Measurements from ENCODE around the gene WDR48. TPM values are rescaled to one million over a fixed set of nuclear protein-coding genes. Genes with fewer than 3 reads are reported as not detected.

The WDR48 gene
- polyA plus RNA-seq, 3 donors, result 10.3 to 15.0 (median 11.3) TPM

- 88 to 93% (median 89%) methylated on average over 5 of the region's 5 CpGs for WGBS, 3 donors
- no peak overlapping the region for H3K27ac ChIP-seq (ENCODE audit: low read depth, low read length)
Measured at GRCh38 chr3:39109086-39109485, 57.3 kb downstream of the WDR48 start.

GRCh38 chr3:39110041-39110639 lies 58.3 kb downstream of the WDR48 start:
- H3K27ac ChIP-seq (ENCODE audit: low read depth, low read length), result no peak overlapping the region
- 84 to 100% (median 90%) methylated on average over 2 of the region's 2 CpGs for WGBS, 3 donors

- no peak overlapping the region for H3K27ac ChIP-seq (ENCODE audit: low read depth, low read length)
- WGBS, 3 donors, result 90 to 95% (median 93%) methylated on average over 3 of the region's 3 CpGs
Measured at GRCh38 chr3:39112113-39112512, 60.3 kb downstream of the WDR48 start.

DNA sequence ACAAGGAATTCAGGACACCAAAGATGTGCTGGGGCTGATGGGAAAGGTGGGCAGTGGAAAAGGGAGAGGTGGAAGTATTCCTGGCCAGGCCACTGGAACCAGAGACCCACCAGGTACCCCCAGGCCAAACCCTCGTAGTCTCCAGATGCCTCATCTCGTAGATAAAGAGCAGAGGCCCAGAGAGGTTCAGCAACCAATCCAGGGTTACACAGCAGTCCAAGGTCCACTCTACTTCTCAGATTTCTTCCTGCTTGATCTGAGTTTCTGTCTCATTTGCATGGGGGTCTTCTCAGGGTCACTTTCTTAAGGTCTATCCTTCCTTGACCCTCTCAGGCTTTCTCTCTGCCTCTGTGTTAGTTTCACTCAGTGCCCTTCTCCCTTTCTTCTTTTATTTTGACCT lies 60.7 kb downstream of the WDR48 start:
- H3K27ac ChIP-seq (ENCODE audit: low read depth, low read length), result no peak overlapping the region
- WGBS, 3 donors, result 89 to 93% (median 91%) methylated on average over 2 of the region's 2 CpGs

DNA sequence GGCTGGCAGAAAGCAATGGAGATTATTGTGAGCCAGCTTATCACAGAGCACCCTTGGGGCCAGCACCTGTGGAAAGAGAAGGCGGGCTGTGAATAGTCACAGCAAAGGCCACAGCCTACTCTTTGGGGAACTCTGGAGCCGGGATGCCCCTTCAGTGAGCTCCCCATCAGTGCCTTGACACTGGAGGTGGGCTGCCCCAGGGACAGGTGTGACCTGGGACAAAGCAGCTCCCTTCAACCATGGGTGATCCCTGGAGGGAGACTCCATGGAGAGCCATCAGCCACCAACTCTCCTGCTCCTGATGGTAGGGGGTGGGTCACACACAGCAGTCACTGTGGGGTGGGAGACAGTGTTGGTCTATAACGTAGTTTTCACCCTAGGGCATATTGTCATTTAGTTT lies 61.5 kb downstream of the WDR48 start:
- no peak overlapping the region for H3K27ac ChIP-seq (ENCODE audit: low read depth, low read length)
- 89 to 98% (median 95%) methylated on average over 3 of the region's 3 CpGs for WGBS, 3 donors

- WGBS, 3 donors, result 81 to 92% (median 81%) methylated on average over 5 of the region's 5 CpGs
- no peak overlapping the region for H3K27ac ChIP-seq (ENCODE audit: low read depth, low read length)
Measured at GRCh38 chr3:39114456-39114855, 62.6 kb downstream of the WDR48 start.

DNA sequence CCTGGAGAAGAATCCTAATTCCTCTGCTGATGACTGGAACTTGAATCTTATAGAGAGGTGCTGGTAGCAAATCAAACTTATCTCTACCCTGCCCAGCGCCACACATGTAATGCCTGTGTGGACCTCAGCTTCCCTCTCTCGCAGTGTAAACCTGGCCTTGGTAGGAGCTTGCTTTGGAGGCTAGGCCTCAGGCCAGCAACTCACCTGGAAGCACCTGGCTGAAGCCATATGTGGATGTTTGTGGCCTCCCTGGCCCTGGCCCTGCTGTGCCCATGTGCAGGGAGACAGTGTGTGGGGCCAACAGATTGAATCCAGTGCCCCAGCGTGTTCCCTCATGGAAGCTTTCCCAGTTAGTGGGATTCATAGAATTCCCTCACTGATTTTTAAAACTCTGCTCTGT lies 64.1 kb downstream of the WDR48 start:
- no peak overlapping the region for H3K27ac ChIP-seq (ENCODE audit: low read depth, low read length)
- 43 to 98% (median 95%) methylated on average over 3 of the region's 3 CpGs for WGBS, 3 donors

DNA sequence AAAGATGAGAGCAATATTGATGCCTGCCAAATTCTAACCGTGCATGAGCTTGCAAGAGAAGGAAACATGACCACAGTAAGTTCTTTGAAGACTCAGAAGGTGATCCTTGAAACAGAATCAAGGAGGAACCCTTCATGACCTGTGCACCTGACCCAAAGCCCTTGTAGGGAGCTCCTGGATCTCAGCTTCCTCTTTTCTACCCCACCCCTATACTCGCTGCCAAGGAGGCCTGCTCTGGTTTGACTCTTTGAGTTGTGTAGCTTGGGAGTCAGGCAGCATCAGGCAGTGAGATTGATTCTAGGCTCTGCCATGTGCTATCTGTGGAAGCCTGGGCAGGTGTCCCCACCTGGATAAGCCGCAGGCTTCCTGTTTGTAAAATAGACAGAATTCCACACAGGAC lies 66.3 kb downstream of the WDR48 start:
- H3K27ac ChIP-seq (ENCODE audit: low read depth, low read length), result no peak overlapping the region
- 69 to 84% (median 79%) methylated on average over 3 of the region's 3 CpGs for WGBS, 3 donors

- H3K27ac ChIP-seq (ENCODE audit: low read depth, low read length), result no peak overlapping the region
- WGBS, 3 donors, result 81 to 88% (median 87%) methylated on average over 5 of the region's 5 CpGs
Measured at GRCh38 chr3:39118931-39119660, 67.3 kb downstream of the WDR48 start.

DNA sequence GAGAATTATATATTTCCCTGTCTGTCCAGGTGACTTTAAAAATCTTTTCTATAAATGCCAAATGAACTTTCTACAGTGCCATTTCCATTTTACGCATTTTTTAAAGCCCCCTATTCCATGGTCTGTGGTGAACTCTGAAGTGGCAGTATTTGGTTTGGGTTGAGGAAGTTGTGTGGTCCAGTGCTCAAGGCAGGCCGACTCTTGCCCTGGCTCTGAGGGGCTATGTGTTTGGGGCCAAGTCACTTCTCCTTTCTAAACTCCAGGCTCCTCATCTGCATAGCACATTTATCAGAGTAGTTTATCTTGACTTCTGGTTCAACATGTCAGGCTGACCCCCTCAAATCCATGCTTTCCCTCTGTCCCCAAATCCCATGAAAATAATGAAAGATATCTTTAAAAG lies 69.8 kb downstream of the WDR48 start:
- no peak overlapping the region for H3K27ac ChIP-seq (ENCODE audit: low read depth, low read length)
- 68 to 100% (median 70%) methylated on average over 2 of the region's 2 CpGs for WGBS, 3 donors

DNA sequence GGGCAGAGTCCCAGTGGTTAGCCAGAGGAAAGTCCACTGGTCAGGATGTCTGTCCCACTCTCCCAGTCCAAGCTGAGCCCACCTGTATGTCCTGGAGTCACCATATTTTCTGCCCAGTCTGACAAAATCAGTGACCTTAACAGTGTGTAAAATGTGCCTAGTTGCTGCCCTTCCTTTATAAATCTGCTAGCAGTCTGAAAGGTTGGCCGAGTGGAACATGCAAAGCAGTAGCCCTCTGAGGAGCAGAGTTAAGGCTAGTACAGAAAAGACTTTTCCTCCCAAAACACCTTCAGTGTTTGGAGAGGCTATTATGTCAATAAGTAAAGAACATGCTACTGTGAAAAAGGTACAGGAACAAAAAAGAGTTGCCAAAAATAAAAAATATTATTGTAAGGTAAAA lies 71.0 kb downstream of the WDR48 start:
- H3K27ac ChIP-seq (ENCODE audit: low read depth, low read length), result no peak overlapping the region
- WGBS, 3 donors, result 80 to 93% (median 92%) methylated on average over 1 of the region's 1 CpG

GRCh38 chr3:39124876-39125840 lies 73.3 kb downstream of the WDR48 start:
- WGBS, 3 donors, result 68 to 81% (median 77%) methylated on average over 5 of the region's 5 CpGs
- no peak overlapping the region for H3K27ac ChIP-seq (ENCODE audit: low read depth, low read length)

GRCh38 chr3:39125841-39126500 lies 74.2 kb downstream of the WDR48 start:
- H3K27ac ChIP-seq (ENCODE audit: low read depth, low read length), result no peak overlapping the region
- 49 to 78% (median 72%) methylated on average over 12 of the region's 12 CpGs for WGBS, 3 donors

DNA sequence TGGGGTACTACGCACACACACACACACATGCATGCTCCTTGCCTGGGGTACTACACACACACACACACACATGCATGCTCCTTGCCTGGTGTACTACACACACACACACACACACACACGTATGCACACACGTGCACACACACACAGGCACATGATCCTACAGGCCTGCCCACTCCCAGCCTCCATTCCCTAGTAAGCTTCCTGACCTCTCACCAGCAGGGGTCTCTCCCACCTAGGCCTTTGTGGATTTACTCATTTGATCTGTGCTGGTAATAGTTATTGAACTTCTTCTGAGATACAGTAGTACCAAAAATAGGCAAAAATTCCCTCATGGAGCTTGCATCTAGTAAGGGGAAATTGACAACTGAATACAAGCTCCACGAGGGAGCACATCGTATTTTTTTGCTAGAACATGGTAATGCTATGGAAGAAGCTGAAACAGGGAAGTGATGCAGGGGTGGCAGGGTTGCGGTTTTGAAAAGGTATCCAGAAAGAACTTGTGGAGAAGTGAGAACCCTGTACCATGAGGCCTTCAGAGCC lies 74.8 kb downstream of the WDR48 start:
- 42 to 63% (median 54%) methylated on average over 6 of the region's 6 CpGs for WGBS, 3 donors
- H3K27ac ChIP-seq (ENCODE audit: low read depth, low read length), result no peak overlapping the region

- no peak overlapping the region for H3K27ac ChIP-seq (ENCODE audit: low read depth, low read length)
- 78 to 85% (median 81%) methylated on average over 7 of the region's 7 CpGs for WGBS, 3 donors
Measured at GRCh38 chr3:39127269-39127907, 75.6 kb downstream of the WDR48 start.

- WGBS, 3 donors, result 27 to 44% (median 28%) methylated on average over 1 of the region's 1 CpG
- no peak overlapping the region for H3K27ac ChIP-seq (ENCODE audit: low read depth, low read length)
Measured at GRCh38 chr3:39127908-39128304, 76.1 kb downstream of the WDR48 start.

DNA sequence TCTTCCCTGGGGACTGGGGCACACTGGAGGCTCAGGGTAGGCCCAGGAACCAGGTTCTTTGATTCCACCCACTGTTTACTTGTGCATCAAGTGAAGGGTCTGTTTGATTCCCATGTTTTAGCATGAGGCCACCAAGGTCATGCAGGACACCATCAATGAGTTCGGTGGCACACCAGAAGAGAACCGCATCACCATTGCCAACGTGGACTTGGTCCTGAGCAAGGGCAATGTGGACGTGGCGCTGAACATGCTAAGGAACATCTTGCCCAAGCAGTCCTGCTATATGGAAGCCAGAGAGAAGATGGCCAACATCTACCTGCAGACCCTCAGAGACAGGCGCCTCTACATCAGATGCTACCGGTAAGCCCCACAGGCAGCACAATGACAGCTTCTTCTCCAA lies 77.1 kb downstream of the WDR48 start:
- H3K27ac ChIP-seq (ENCODE audit: low read depth, low read length), result no peak overlapping the region
- 95 to 99% (median 96%) methylated on average over 7 of the region's 7 CpGs for WGBS, 3 donors

- 82 to 96% (median 89%) methylated on average over 6 of the region's 6 CpGs for WGBS, 3 donors
- no peak overlapping the region for H3K27ac ChIP-seq (ENCODE audit: low read depth, low read length)
Measured at GRCh38 chr3:39130026-39130425, 78.2 kb downstream of the WDR48 start.
